Astrocyte of the spinal cord (primary cell): Measurements from ENCODE around the gene SLC38A2.

Experiments used
- DNase-seq: peaks from one replicate; pipeline ENCODE4 v3.0.0; 2011; ENCODE audit warnings: low read depth, low spot score
- H3K4me3 ChIP-seq: 2 replicates; pipeline ENCODE4 v1.5.1; 2011; ENCODE audit warnings: low read depth, mild to moderate bottlenecking, low read length, moderate library complexity
- in situ Hi-C: cut with HindIII; loops from 2 replicates; pipeline ENCODE4 v1.10.0; 2017; ENCODE audit warnings: low sequenced_read_pairs
- TF ChIP-seq, protein P1 (sequence below): IDR thresholded peaks from 2 replicates; pipeline ENCODE4 v1.5.1; 2012; ENCODE audit warnings: low read depth, mild to moderate bottlenecking, low read length, inconsistent platforms

SLC38A2 gene

DNA sequence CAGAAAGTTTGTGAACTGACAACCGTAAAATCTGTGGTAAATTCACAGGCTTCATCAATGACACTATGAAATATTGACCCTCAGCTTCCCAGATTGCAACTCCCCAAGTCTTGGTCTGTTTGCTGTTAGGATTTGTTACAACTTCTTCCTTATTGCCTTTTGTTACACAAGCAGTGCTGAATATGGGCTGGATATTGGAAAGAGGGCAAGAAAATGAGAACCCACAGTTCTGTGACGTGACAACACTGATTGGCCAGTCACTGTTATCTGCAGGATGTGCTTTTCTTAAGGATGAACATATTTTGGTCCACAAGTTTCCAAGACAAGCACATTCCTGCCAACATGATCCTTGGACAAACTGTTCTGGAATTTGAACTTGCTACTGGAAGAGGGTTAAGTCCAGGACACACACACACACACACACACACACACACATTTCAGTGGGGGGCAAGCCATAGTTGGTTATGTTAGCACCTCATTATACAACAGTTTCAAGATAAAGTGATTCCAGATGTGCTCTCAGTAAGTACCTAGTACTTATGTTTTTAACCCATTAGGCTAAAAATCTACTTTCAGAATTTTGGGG lies 16.6 kb upstream of the SLC38A2 start:
- peak; percentile 93 for DNase-seq
- TF ChIP-seq, protein P1, sequence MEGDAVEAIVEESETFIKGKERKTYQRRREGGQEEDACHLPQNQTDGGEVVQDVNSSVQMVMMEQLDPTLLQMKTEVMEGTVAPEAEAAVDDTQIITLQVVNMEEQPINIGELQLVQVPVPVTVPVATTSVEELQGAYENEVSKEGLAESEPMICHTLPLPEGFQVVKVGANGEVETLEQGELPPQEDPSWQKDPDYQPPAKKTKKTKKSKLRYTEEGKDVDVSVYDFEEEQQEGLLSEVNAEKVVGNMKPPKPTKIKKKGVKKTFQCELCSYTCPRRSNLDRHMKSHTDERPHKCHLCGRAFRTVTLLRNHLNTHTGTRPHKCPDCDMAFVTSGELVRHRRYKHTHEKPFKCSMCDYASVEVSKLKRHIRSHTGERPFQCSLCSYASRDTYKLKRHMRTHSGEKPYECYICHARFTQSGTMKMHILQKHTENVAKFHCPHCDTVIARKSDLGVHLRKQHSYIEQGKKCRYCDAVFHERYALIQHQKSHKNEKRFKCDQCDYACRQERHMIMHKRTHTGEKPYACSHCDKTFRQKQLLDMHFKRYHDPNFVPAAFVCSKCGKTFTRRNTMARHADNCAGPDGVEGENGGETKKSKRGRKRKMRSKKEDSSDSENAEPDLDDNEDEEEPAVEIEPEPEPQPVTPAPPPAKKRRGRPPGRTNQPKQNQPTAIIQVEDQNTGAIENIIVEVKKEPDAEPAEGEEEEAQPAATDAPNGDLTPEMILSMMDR = no peak
- no peak overlapping the region for H3K4me3 ChIP-seq
- in situ Hi-C loops = no loop called here

DNA sequence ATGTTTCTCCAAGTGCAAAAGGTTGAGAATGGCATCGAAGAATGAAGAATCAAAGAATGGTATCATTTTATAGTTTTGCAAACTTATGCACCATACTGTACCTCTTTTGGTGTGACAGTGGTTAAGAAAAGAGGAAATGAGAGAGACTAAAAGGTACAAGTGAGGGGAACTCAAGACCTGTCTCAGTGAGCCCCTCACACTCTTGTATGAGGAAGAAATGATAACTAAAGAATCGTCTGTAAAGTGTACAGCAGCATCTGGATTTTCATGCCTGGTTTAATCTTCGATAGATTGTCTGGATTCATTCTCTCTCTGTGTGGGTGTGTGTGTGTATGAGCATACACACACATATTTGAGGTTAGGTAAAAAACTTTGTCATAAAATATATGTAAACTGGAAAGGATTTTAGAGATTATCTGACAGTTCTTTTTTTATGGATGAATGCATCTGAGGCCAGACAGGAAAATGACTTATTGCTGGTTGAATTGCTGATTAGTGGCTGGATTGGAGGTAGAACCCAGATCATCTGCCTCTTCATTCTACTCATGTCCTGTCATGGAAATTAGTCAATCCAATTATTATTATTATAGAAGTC lies 16.0 kb upstream of the SLC38A2 start:
- peak; percentile 62 for DNase-seq
- in situ Hi-C loops = no loop called here
- TF ChIP-seq, protein P1 = no peak
- no peak overlapping the region for H3K4me3 ChIP-seq

DNA sequence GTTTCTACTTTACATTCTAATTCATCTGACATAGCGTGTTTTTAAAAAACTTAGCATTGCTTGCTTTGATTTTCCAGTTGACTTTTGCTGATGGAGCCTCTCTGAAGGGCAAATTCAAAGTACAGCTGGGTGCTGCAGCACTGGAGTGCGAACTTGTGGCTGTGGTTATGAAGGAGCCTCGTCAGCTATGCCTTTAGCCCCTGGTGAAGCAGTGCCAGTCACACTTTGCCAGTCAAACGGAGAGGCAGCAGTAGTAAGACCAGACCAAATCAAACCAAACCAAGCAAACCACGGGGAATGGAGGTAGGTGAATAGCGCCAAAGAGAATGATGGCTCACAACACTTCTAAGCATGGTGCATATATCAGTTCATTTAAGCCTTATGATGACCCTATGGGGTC lies 15.1 kb upstream of the SLC38A2 start:
- no peak overlapping the region for H3K4me3 ChIP-seq
- in situ Hi-C loops = no loop called here
- TF ChIP-seq, protein P1 = no peak
- DNase-seq = no peak

DNA sequence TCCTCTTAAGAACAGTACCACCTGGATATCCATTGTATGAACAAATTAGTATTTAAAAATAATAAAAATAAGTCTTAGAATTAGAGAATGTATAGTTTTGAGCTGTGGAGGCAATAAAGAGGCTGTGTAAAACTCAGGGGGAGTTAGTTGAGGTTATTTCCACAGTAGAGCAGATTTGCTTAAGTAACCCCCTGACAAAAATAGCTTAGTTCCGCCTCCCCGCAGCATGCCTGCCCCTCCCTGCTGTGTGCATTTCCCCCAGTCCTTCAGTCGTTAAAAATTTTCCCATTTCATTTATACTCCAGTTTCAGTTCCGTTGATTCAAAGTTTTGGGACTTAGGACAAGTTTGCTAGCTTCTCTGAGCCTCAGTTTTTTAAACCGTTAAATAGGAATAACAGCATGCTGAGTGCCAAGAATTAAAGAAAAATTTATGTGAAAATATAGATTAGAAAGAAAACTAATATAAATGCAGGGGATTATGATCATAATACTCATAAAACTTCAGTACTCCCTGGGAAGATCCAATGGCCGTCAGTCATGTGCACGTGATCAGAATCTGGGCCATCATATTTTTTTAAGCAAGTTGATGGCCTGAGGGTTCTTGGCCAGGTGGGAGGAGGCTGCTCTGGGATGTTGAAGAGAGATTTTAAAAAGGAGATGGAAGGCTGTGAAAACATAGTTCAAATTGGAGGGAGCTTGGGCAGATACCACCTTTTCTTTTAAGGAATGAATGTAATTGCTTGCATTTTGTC lies 14.5 kb upstream of the SLC38A2 start:
- no peak overlapping the region for H3K4me3 ChIP-seq
- peak; percentile 13 for DNase-seq
- in situ Hi-C loops = no loop called here
- TF ChIP-seq, protein P1 = no peak

DNA sequence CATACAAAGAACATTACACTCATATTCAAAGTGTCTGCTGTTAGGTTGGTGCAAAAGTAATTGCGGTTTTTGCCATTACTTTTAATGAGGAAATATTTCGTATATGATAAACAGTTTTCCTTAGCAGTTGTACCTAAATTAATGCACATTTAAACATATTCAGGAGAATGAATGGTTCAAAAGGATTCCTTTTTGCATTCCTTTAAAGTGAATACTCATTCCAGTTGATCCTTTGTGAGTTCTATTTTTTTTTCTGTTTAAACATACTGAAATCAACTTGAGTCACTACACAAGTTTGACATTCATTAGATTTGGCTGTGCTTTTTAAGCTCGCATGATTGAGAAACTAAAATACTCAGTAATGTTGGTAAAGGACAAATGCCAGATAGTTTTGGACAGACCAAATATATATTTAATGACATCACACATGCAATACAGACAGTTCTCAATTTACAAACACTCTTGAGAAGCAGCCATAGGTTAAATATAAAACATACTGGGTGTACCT lies 13.8 kb upstream of the SLC38A2 start:
- peak; percentile 98 for DNase-seq
- H3K4me3 ChIP-seq = no peak overlapping the region

DNA sequence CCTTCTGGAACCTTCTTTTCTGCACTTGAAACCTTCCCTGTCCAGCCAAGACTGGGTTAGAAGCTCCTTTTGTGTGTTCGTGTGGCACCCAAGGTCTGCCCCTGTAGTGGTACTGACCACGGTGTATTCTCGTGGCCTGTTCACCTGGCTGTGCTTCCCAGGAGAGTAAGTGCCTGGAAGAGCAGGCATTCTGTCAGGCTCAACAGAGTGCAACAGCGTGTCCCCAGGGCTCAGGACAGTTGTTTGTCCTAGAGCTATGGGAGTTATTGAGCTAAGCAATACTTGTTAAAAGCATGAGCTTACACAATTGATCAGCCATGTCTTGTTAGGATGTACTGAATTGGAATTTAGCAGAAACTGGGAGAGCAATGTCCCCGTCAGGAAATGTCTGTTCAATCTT lies 12.9 kb upstream of the SLC38A2 start:
- in situ Hi-C loops = no loop called here
- no peak overlapping the region for H3K4me3 ChIP-seq
- TF ChIP-seq, protein P1 = no peak
- peak; percentile 15 for DNase-seq

More for the DNA sequence above, 13.8 kb upstream of the SLC38A2 start:
- in situ Hi-C loops = no loop called here
- TF ChIP-seq, protein P1 = no peak
